ENCODE measurements around the gene INSM2. TPM values are rescaled to one million over a fixed set of nuclear protein-coding genes. Genes with fewer than 3 reads are reported as not detected.

INSM2 gene
- total RNA-seq, 1 donor from 2014 or later: 0.12 TPM

GRCh38 chr14:35549551-35549950 is 15.6 kb downstream of the INSM2 start:
- TF ChIP-seq CTCF (conservative IDR thresholded peaks at IDR 0.05): no peak
- Mint-ChIP-seq H3K36me3 (no peaks in the 10 kb centered on the region), H3K4me3 (no peak overlapping the region), H3K27ac (no peak overlapping the region), H3K9me3 (no peaks in the 10 kb centered on the region), H3K27me3 (no peaks in the 10 kb centered on the region), H3K4me1 (ENCODE audit: unreplicated experiment) (no peaks in the 10 kb centered on the region)
- DNase-seq (ENCODE audit: extremely low spot score, unreplicated experiment): no peak

- no peak overlapping the region for H3K27ac Mint-ChIP-seq
Observed at GRCh38 chr14:35551081-35551480, 17.1 kb downstream of the INSM2 start.

GRCh38 chr14:35553808-35554207 is 19.8 kb downstream of the INSM2 start:
- TF ChIP-seq CTCF (conservative IDR thresholded peaks at IDR 0.05): no peak
- Mint-ChIP-seq H3K27me3 (no peaks in the 10 kb centered on the region), H3K4me1 (ENCODE audit: unreplicated experiment) (peaks cover 5% of the 10 kb centered on the region), H3K36me3 (no peaks in the 10 kb centered on the region), H3K4me3 (no peak overlapping the region), H3K27ac (no peak overlapping the region), H3K9me3 (no peaks in the 10 kb centered on the region)
- DNase-seq (ENCODE audit: extremely low spot score, unreplicated experiment): no peak

More at GRCh38 chr14:35551081-35551480, 17.1 kb downstream of the INSM2 start:
- no peaks in the 10 kb centered on the region for H3K27me3 Mint-ChIP-seq
- DNase-seq (ENCODE audit: extremely low spot score, unreplicated experiment): no peak
- TF ChIP-seq CTCF (conservative IDR thresholded peaks at IDR 0.05): no peak
- H3K36me3 Mint-ChIP-seq: no peaks in the 10 kb centered on the region
- H3K4me1 Mint-ChIP-seq (ENCODE audit: unreplicated experiment): no peaks in the 10 kb centered on the region
- no peaks in the 10 kb centered on the region for H3K9me3 Mint-ChIP-seq
- H3K4me3 Mint-ChIP-seq: no peak overlapping the region

- no peak for DNase-seq (ENCODE audit: extremely low spot score, unreplicated experiment)
- H3K27me3 Mint-ChIP-seq: no peaks in the 10 kb centered on the region
- no peak overlapping the region for H3K4me3 Mint-ChIP-seq
- peaks cover 5% of the 10 kb centered on the region for H3K4me1 Mint-ChIP-seq (ENCODE audit: unreplicated experiment)
- H3K27ac Mint-ChIP-seq: no peak overlapping the region
- no peaks in the 10 kb centered on the region for H3K36me3 Mint-ChIP-seq
- no peaks in the 10 kb centered on the region for H3K9me3 Mint-ChIP-seq
- no peak for TF ChIP-seq CTCF (conservative IDR thresholded peaks at IDR 0.05)
Observed at GRCh38 chr14:35556548-35556947, 22.6 kb downstream of the INSM2 start.

- H3K36me3 Mint-ChIP-seq: no peaks in the 10 kb centered on the region
- no peak overlapping the region for H3K4me3 Mint-ChIP-seq
- H3K27me3 Mint-ChIP-seq: no peaks in the 10 kb centered on the region
- no peak for TF ChIP-seq CTCF (conservative IDR thresholded peaks at IDR 0.05)
- H3K4me1 Mint-ChIP-seq (ENCODE audit: unreplicated experiment): peaks cover 5% of the 10 kb centered on the region
- H3K9me3 Mint-ChIP-seq: no peaks in the 10 kb centered on the region
- no peak overlapping the region for H3K27ac Mint-ChIP-seq
- DNase-seq (ENCODE audit: extremely low spot score, unreplicated experiment): no peak
Observed at GRCh38 chr14:35557221-35557747, 23.3 kb downstream of the INSM2 start.

- H3K4me3 Mint-ChIP-seq: no peak overlapping the region
- no peak for TF ChIP-seq CTCF (conservative IDR thresholded peaks at IDR 0.05)
- no peaks in the 10 kb centered on the region for H3K9me3 Mint-ChIP-seq
- no peak for DNase-seq (ENCODE audit: extremely low spot score, unreplicated experiment)
- H3K27ac Mint-ChIP-seq: no peak overlapping the region
- H3K36me3 Mint-ChIP-seq: no peaks in the 10 kb centered on the region
- no peaks in the 10 kb centered on the region for H3K27me3 Mint-ChIP-seq
- peaks cover 5% of the 10 kb centered on the region for H3K4me1 Mint-ChIP-seq (ENCODE audit: unreplicated experiment)
Observed at GRCh38 chr14:35558680-35559079, 24.7 kb downstream of the INSM2 start.
